ENCODE measurements around the gene MLXIP. TPM values are rescaled to one million over a fixed set of nuclear protein-coding genes. Genes with fewer than 3 reads are reported as not detected.

MLXIP gene
- total RNA-seq, 1 donor from 2014 or later: 63.3 TPM

GRCh38 chr12:122158700-122159285 is 80.2 kb downstream of the MLXIP start:
- Mint-ChIP-seq H3K27me3 (ENCODE audit: unreplicated experiment) (peaks cover 4% of the 10 kb centered on the region), H3K9me3 (ENCODE audit: unreplicated experiment) (no peaks in the 10 kb centered on the region), H3K4me3 (ENCODE audit: unreplicated experiment) (no peak overlapping the region), H3K36me3 (ENCODE audit: low read depth, unreplicated experiment) (no peaks in the 10 kb centered on the region), H3K4me1 (ENCODE audit: unreplicated experiment) (no peaks in the 10 kb centered on the region), H3K27ac (ENCODE audit: unreplicated experiment) (no peak overlapping the region)
- DNase-seq (ENCODE audit: low spot score): no peak
- no peak for TF ChIP-seq CTCF (IDR thresholded peaks at IDR 0.05; ENCODE audit: unreplicated experiment)

GRCh38 chr12:122159882-122160281 is 81.3 kb downstream of the MLXIP start:
- H3K27me3 Mint-ChIP-seq (ENCODE audit: unreplicated experiment): peaks cover 4% of the 10 kb centered on the region
- no peaks in the 10 kb centered on the region for H3K4me1 Mint-ChIP-seq (ENCODE audit: unreplicated experiment)
- H3K9me3 Mint-ChIP-seq (ENCODE audit: unreplicated experiment): no peaks in the 10 kb centered on the region
- H3K4me3 Mint-ChIP-seq (ENCODE audit: unreplicated experiment): no peak overlapping the region
- no peaks in the 10 kb centered on the region for H3K36me3 Mint-ChIP-seq (ENCODE audit: low read depth, unreplicated experiment)
- H3K27ac Mint-ChIP-seq (ENCODE audit: unreplicated experiment): no peak overlapping the region
- TF ChIP-seq CTCF (IDR thresholded peaks at IDR 0.05; ENCODE audit: unreplicated experiment): no peak
- no peak for DNase-seq (ENCODE audit: low spot score)

GRCh38 chr12:122160761-122161160 is 82.2 kb downstream of the MLXIP start:
- Mint-ChIP-seq H3K36me3 (ENCODE audit: low read depth, unreplicated experiment) (no peaks in the 10 kb centered on the region), H3K9me3 (ENCODE audit: unreplicated experiment) (no peaks in the 10 kb centered on the region)

GRCh38 chr12:122161682-122162081 is 83.1 kb downstream of the MLXIP start:
- H3K4me3 Mint-ChIP-seq (ENCODE audit: unreplicated experiment): no peak overlapping the region
- no peak for TF ChIP-seq CTCF (IDR thresholded peaks at IDR 0.05; ENCODE audit: unreplicated experiment)

More at GRCh38 chr12:122160761-122161160, 82.2 kb downstream of the MLXIP start:
- no peak for TF ChIP-seq CTCF (IDR thresholded peaks at IDR 0.05; ENCODE audit: unreplicated experiment)
- no peak for DNase-seq (ENCODE audit: low spot score)
- peaks cover 2% of the 10 kb centered on the region for H3K27me3 Mint-ChIP-seq (ENCODE audit: unreplicated experiment)
- no peak overlapping the region for H3K27ac Mint-ChIP-seq (ENCODE audit: unreplicated experiment)
- H3K4me1 Mint-ChIP-seq (ENCODE audit: unreplicated experiment): no peaks in the 10 kb centered on the region
- H3K4me3 Mint-ChIP-seq (ENCODE audit: unreplicated experiment): no peak overlapping the region

GRCh38 chr12:122162976-122163375 is 84.4 kb downstream of the MLXIP start:
- no peak for DNase-seq (ENCODE audit: low spot score)
- no peaks in the 10 kb centered on the region for H3K9me3 Mint-ChIP-seq (ENCODE audit: unreplicated experiment)
- no peaks in the 10 kb centered on the region for H3K4me1 Mint-ChIP-seq (ENCODE audit: unreplicated experiment)
- H3K4me3 Mint-ChIP-seq (ENCODE audit: unreplicated experiment): no peak overlapping the region
- no peaks in the 10 kb centered on the region for H3K36me3 Mint-ChIP-seq (ENCODE audit: low read depth, unreplicated experiment)
- no peaks in the 10 kb centered on the region for H3K27me3 Mint-ChIP-seq (ENCODE audit: unreplicated experiment)
- no peak overlapping the region for H3K27ac Mint-ChIP-seq (ENCODE audit: unreplicated experiment)
- no peak for TF ChIP-seq CTCF (IDR thresholded peaks at IDR 0.05; ENCODE audit: unreplicated experiment)

More at GRCh38 chr12:122161682-122162081, 83.1 kb downstream of the MLXIP start:
- Mint-ChIP-seq H3K27ac (ENCODE audit: unreplicated experiment) (no peak overlapping the region), H3K9me3 (ENCODE audit: unreplicated experiment) (no peaks in the 10 kb centered on the region), H3K36me3 (ENCODE audit: low read depth, unreplicated experiment) (no peaks in the 10 kb centered on the region), H3K4me1 (ENCODE audit: unreplicated experiment) (no peaks in the 10 kb centered on the region), H3K27me3 (ENCODE audit: unreplicated experiment) (no peaks in the 10 kb centered on the region)
- no peak for DNase-seq (ENCODE audit: low spot score)
